Bronchial epithelial cell (primary cell): ENCODE data around the gene HOXD1. TPM values are rescaled to one million over a fixed set of nuclear protein-coding genes. Genes with fewer than 3 reads are reported as not detected.

ENCODE experiments used
- DNase-seq: peaks from one replicate; pipeline ENCODE4 v3.0.0-alpha.2; 2010; ENCODE audit warnings: low read depth
- FAIRE-seq: peaks from 2 replicates; lab custom pipeline; 2011; peaks lifted over from hg19 to GRCh38; lab: Jason Lieb, UNC
- H3K27me3 ChIP-seq: 2 replicates; pipeline ENCODE4 v1.5.1; 2011; ENCODE audit warnings: low read length; ENCODE audit not compliant: control insufficient read depth, insufficient read depth
- H3K36me3 ChIP-seq: 2 replicates; pipeline ENCODE4 v1.5.1; 2011; ENCODE audit warnings: low read length; ENCODE audit not compliant: control insufficient read depth, insufficient read depth
- H3K4me3 ChIP-seq: 2 replicates; pipeline ENCODE4 v1.5.1; 2011; ENCODE audit warnings: mild to moderate bottlenecking, low read depth, low read length, control low read depth
- CTCF ChIP-seq: IDR thresholded peaks from 2 replicates; pipeline ENCODE4 v1.5.1; 2011; ENCODE audit warnings: mild to moderate bottlenecking, moderate library complexity, low read length, control low read depth, inconsistent platforms; ENCODE audit not compliant: insufficient read depth, severe bottlenecking
- total RNA-seq: library from RNA; depleted of rRNA; stranded (reverse); fragments of >200 nt; gene quantifications from 2 replicates; pipeline ENCODE4 v1.2.1, GENCODE V29; 2014

The HOXD1 gene
- total RNA-seq, 1 donor from 2014 or later: not detected

- no peak for DNase-seq
- no peak for FAIRE-seq
- H3K27me3 ChIP-seq: peaks cover 71% of the 10 kb centered on the region
- no peaks in the 10 kb centered on the region for H3K36me3 ChIP-seq
- no peak for TF ChIP-seq CTCF
- no peak overlapping the region for H3K4me3 ChIP-seq
These were observed 30.8 kb upstream of the HOXD1 start for GRCh38 chr2:176157499-176158185.

- no peak for TF ChIP-seq CTCF
- Histone ChIP-seq H3K27me3 (peaks cover 74% of the 10 kb centered on the region), H3K36me3 (no peaks in the 10 kb centered on the region), H3K4me3 (no peak overlapping the region)
- FAIRE-seq (no peak), DNase-seq (no peak)
These were observed 30.3 kb upstream of the HOXD1 start for GRCh38 chr2:176158186-176158591.

- Histone ChIP-seq H3K36me3 (no peaks in the 10 kb centered on the region), H3K27me3 (peaks cover 80% of the 10 kb centered on the region), H3K4me3 (no peak overlapping the region)
- FAIRE-seq (no peak), DNase-seq (no peak)
- no peak for TF ChIP-seq CTCF
These were observed 29.4 kb upstream of the HOXD1 start for GRCh38 chr2:176158855-176159662.

- Histone ChIP-seq H3K27me3 (peaks cover 84% of the 10 kb centered on the region), H3K36me3 (no peaks in the 10 kb centered on the region), H3K4me3 (no peak overlapping the region)
- DNase-seq (no peak), FAIRE-seq (no peak)
- TF ChIP-seq CTCF: no peak
These were observed 28.7 kb upstream of the HOXD1 start for GRCh38 chr2:176159663-176160250.

- DNase-seq (no peak), FAIRE-seq (no peak)
- H3K4me3 ChIP-seq: no peak overlapping the region
- peaks cover 89% of the 10 kb centered on the region for H3K27me3 ChIP-seq
- no peak for TF ChIP-seq CTCF
- no peaks in the 10 kb centered on the region for H3K36me3 ChIP-seq
These were observed 28.1 kb upstream of the HOXD1 start for GRCh38 chr2:176160251-176160985.
